Peyer's patch (tissue), 4 donors: Measurements from ENCODE around the gene DNM3. TPM values are rescaled to one million over a fixed set of nuclear protein-coding genes. Genes with fewer than 3 reads are reported as not detected.
"Not testable (repeated sequence)": the region's sequence is repeated elsewhere in the genome, so short reads cannot be mapped to it uniquely, and the experiment has no call there.

Source experiments
- DNase-seq, 3 donors: peaks; one replicate each; pipeline ENCODE4 v3.0.0-alpha.2; 2017 to 2019
- H3K27ac ChIP-seq, 4 donors: fragments of 200-600 bp; sonication (generic); one replicate each; pipeline ENCODE4 v1.5.1; 2016 to 2019
- H3K27me3 ChIP-seq, 2 donors: fragments of 200-600 bp; sonication (generic); one replicate each; pipeline ENCODE4 v1.5.1; 2019
- H3K36me3 ChIP-seq, 3 donors: fragments of 200-600 bp; sonication (generic); one replicate each; pipeline ENCODE4 v1.5.1; 2016 to 2019
- H3K4me1 ChIP-seq, 4 donors: fragments of 200-600 bp; sonication (generic); one replicate each; pipeline ENCODE4 v1.5.1; 2016 to 2019
- H3K4me3 ChIP-seq, 4 donors: fragments of 200-600 bp; sonication (generic); 1 replicate in 3 of 4; 2 replicates in 1 of 4; pipeline ENCODE4 v1.5.1; 2016 to 2019; ENCODE audit warnings: mild to moderate bottlenecking in 1 of 4
- H3K9me3 ChIP-seq, 4 donors: fragments of 200-600 bp; sonication (generic); one replicate each; pipeline ENCODE4 v1.5.1; 2016 to 2019; ENCODE audit warnings: mild to moderate bottlenecking in 1 of 4
- POLR2A ChIP-seq, 2 donors: fragments of 450-650 bp; IDR thresholded peaks; one replicate each; pipeline ENCODE4 v1.5.1; 2017; ENCODE audit warnings: antibody characterized with exemption in 2 of 2, mild to moderate bottlenecking in 2 of 2, moderate library complexity in 2 of 2
- total RNA-seq, 4 donors: library from RNA; depleted of rRNA; stranded (reverse); fragments of >200 nt; gene quantifications; one replicate each; pipeline ENCODE4 v1.1.0, GENCODE V29; 2016
- TF ChIP-seq, protein P1 (sequence below), 6 experiments: fragments of 450-650 bp in 4 of 6; fragments of 200-600 bp in 2 of 6; sonication (generic) in 1 of 6; IDR thresholded peaks; one replicate each; pipeline ENCODE4 v1.5.1; 2017 to 2019; ENCODE audit warnings: antibody characterized with exemption in 6 of 6, mild to moderate bottlenecking in 3 of 6, moderate library complexity in 1 of 6

Gene DNM3
- total RNA-seq, 4 donors from 2014 or later: 1.4 to 11.6 (median 2.0) TPM

DNA sequence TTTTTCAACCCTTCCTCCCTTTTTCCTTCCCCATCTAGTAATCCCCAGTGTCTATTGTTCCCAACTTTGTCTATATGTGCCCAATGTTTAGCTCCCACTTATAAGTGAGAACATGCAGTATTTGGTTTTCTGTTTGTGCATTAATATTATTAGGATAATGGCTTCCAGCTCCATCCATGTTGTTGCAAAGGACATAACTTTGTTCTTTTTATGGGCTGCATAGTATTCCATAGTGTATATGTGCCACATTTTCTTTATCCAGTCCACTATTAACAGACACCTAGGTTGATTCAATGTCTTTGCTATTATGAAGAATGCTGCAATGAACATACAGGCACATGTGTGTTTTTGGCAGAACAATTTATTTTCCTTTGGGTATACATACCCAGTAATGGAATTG lies 458.2 kb downstream of the DNM3 start:
- H3K4me3 ChIP-seq: no peak overlapping the region
- H3K4me1 ChIP-seq: no peaks in the 10 kb centered on the region
- TF ChIP-seq, protein P1, sequence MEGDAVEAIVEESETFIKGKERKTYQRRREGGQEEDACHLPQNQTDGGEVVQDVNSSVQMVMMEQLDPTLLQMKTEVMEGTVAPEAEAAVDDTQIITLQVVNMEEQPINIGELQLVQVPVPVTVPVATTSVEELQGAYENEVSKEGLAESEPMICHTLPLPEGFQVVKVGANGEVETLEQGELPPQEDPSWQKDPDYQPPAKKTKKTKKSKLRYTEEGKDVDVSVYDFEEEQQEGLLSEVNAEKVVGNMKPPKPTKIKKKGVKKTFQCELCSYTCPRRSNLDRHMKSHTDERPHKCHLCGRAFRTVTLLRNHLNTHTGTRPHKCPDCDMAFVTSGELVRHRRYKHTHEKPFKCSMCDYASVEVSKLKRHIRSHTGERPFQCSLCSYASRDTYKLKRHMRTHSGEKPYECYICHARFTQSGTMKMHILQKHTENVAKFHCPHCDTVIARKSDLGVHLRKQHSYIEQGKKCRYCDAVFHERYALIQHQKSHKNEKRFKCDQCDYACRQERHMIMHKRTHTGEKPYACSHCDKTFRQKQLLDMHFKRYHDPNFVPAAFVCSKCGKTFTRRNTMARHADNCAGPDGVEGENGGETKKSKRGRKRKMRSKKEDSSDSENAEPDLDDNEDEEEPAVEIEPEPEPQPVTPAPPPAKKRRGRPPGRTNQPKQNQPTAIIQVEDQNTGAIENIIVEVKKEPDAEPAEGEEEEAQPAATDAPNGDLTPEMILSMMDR (IDR thresholded peaks at IDR 0.05): no peak
- TF ChIP-seq POLR2A (IDR thresholded peaks at IDR 0.05): no peak
- H3K36me3 ChIP-seq: no peaks in the 10 kb centered on the region
- no peak overlapping the region for H3K27ac ChIP-seq
- no peaks in the 10 kb centered on the region for H3K27me3 ChIP-seq
- no peak for DNase-seq
- no peaks in the 10 kb centered on the region for H3K9me3 ChIP-seq

DNA sequence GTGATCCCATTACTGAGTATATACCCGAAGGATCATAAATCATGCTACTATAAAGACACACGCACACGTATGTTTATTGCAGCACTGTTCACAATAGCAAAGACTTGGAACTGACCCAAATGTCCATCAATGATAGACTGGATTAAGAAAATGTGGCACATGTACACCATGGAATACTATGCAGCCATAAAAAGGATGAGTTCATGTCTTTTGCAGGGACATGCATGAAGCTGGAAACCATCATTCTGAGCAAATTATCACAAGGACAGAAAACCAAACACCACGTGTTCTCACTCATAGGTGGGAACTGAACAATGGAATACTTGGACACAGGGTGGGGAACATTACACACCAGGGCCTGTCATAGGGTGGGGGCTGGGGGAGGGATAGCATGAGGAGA lies 466.2 kb downstream of the DNM3 start:
- not testable (repeated sequence) for H3K4me1 ChIP-seq, H3K27ac ChIP-seq, H3K27me3 ChIP-seq, H3K36me3 ChIP-seq, DNase-seq, H3K9me3 ChIP-seq, H3K4me3 ChIP-seq

DNA sequence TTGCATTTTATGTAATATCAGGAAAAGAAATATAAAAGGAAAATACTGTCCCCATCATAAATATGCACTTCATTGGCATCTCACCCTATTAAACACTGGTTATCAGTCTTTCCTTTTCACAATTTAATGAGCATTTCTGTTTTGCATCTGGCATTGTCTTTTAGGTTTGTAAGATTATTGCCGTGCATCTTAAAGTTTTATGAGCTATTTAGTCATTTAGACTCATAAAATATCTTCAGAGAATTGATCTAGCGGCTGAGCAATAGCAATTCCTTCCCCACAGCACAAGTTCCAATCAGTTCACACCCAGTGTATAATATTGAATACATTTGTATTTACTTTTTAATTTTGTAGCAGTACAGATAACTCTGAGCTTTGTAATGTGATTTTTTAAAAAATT lies 466.8 kb downstream of the DNM3 start:
- Histone ChIP-seq H3K36me3 (no peaks in the 10 kb centered on the region), H3K27ac (no peak overlapping the region), H3K27me3 (no peaks in the 10 kb centered on the region), H3K4me3 (no peak overlapping the region), H3K9me3 (no peaks in the 10 kb centered on the region), H3K4me1 (no peaks in the 10 kb centered on the region)
- DNase-seq: no peak
- no peak for TF ChIP-seq POLR2A (IDR thresholded peaks at IDR 0.05)
- TF ChIP-seq, protein P1 (IDR thresholded peaks at IDR 0.05): no peak

DNA sequence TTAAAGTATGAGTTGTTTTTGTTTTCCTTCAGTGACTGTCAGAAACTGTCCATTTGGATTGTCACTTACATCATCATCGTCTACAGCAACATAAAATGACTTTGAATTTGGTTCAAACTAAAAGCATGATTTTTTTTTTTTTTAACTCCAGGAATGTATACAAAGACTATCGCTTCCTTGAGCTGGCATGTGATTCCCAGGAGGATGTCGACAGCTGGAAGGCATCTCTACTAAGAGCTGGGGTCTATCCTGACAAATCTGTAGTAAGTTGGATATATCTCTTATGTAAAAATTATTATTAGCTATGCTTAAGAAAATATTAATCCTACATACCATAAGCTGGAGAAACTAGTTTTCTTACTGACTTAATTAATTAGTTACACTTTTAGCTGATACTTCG lies 467.3 kb downstream of the DNM3 start:
- TF ChIP-seq, protein P1 (IDR thresholded peaks at IDR 0.05): no peak
- TF ChIP-seq POLR2A (IDR thresholded peaks at IDR 0.05): no peak
- H3K36me3 ChIP-seq: no peaks in the 10 kb centered on the region
- no peaks in the 10 kb centered on the region for H3K4me1 ChIP-seq
- H3K9me3 ChIP-seq: no peaks in the 10 kb centered on the region
- H3K27me3 ChIP-seq: no peaks in the 10 kb centered on the region
- no peak overlapping the region for H3K27ac ChIP-seq
- H3K4me3 ChIP-seq: no peak overlapping the region
- no peak for DNase-seq

DNA sequence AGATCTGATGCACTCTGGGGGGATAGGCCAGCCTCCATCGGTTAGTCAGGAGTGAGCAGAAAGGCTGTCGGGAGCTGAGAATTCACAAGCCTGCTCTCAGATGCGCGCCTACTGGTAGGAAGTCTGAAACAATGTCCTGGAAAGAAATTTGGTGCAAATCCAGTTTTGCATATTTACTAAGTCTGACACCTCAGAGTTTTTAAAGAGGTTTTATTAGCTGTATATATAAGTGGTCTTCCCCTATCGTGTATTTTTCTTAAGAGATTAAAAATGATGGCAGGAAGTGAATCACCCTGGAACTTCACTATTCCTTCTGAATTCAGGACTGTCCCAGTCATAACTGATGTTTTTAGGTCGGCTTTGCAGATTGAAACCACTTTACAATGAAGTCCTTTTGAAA lies 479.4 kb downstream of the DNM3 start:
- Histone ChIP-seq H3K27me3 (no peaks in the 10 kb centered on the region), H3K36me3 (no peaks in the 10 kb centered on the region), H3K27ac (no peak overlapping the region), H3K4me3 (no peak overlapping the region), H3K4me1 (no peaks in the 10 kb centered on the region), H3K9me3 (no peaks in the 10 kb centered on the region)
- no peak for TF ChIP-seq POLR2A (IDR thresholded peaks at IDR 0.05)
- TF ChIP-seq, protein P1 (IDR thresholded peaks at IDR 0.05): no peak
- DNase-seq: no peak

DNA sequence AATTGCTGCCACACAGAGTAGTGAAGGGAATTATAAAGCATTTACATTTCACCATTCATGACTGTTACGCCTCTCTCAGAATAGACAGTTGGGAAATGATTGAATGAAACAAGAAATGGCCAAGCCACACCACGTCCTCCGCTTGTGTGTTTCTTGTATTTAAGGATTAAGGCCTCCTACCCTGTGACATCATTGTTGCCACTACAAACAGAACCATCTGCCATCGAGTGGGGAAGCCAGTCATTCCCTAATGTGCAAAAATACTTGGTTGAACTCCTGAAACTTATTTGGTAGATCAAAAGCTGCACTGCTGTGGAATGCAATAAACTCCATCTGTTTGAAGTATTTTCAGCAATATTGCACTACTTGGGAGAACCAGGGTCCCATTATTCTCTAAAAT lies 480.2 kb downstream of the DNM3 start:
- no peak for DNase-seq
- Histone ChIP-seq H3K36me3 (no peaks in the 10 kb centered on the region), H3K4me3 (no peak overlapping the region), H3K4me1 (no peaks in the 10 kb centered on the region), H3K27me3 (no peaks in the 10 kb centered on the region), H3K9me3 (no peaks in the 10 kb centered on the region), H3K27ac (peak overlapping the region in 1 of 4 donors; percentile 61)
- TF ChIP-seq, protein P1 (IDR thresholded peaks at IDR 0.05): no peak
- no peak for TF ChIP-seq POLR2A (IDR thresholded peaks at IDR 0.05)
